Measurements from ENCODE around the gene ATF6. TPM values are rescaled to one million over a fixed set of nuclear protein-coding genes. Genes with fewer than 3 reads are reported as not detected.

Gene ATF6
- total RNA-seq, 3 donors from 2014 or later, result 31.0 to 56.1 (median 34.1) TPM

DNA sequence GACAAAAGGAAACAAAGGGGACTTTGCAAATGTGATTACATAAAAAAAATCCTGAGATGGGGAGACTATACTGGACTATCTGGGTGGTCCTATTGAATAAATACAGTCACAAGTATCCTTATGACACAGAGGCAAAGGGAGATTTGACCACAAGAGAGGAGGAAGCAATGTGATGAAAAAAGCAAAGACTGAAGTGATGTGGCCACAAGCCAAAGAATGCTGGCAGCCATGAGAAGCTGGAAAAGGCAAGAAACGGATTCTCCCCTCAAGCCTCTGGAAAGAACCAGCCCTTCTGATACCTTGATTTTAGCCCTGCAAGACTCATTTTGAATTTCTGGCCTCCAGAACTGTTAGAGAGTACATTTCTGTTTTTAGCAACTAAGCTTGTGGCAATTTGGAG is 221.2 kb downstream of the ATF6 start:
- Histone ChIP-seq H3K4me1 (no peaks in the 10 kb centered on the region), H3K36me3 (no peaks in the 10 kb centered on the region), H3K9me3 (peaks cover 7 to 12% of the 10 kb centered on the region in 2 donors), H3K27me3 (no peaks in the 10 kb centered on the region), H3K27ac (no peak overlapping the region), H3K4me3 (no peak overlapping the region)
- intact Hi-C loops (cut with DNase I; ENCODE audit: low total_unique reads), result no loop called here
- no peak for TF ChIP-seq POLR2AphosphoS5 (IDR thresholded peaks at IDR 0.05)
- no peak for TF ChIP-seq POLR2A (IDR thresholded peaks at IDR 0.05)
- TF ChIP-seq, protein P1, sequence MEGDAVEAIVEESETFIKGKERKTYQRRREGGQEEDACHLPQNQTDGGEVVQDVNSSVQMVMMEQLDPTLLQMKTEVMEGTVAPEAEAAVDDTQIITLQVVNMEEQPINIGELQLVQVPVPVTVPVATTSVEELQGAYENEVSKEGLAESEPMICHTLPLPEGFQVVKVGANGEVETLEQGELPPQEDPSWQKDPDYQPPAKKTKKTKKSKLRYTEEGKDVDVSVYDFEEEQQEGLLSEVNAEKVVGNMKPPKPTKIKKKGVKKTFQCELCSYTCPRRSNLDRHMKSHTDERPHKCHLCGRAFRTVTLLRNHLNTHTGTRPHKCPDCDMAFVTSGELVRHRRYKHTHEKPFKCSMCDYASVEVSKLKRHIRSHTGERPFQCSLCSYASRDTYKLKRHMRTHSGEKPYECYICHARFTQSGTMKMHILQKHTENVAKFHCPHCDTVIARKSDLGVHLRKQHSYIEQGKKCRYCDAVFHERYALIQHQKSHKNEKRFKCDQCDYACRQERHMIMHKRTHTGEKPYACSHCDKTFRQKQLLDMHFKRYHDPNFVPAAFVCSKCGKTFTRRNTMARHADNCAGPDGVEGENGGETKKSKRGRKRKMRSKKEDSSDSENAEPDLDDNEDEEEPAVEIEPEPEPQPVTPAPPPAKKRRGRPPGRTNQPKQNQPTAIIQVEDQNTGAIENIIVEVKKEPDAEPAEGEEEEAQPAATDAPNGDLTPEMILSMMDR (IDR thresholded peaks at IDR 0.05), result no peak
- DNase-seq (ENCODE audit: low spot score in 2 of 2), result no peak

- Histone ChIP-seq H3K36me3 (no peaks in the 10 kb centered on the region), H3K27me3 (no peaks in the 10 kb centered on the region), H3K4me3 (no peak overlapping the region), H3K9me3 (peaks cover 7 to 12% of the 10 kb centered on the region in 2 donors), H3K27ac (no peak overlapping the region), H3K4me1 (no peaks in the 10 kb centered on the region)
- intact Hi-C loops (cut with DNase I; ENCODE audit: low total_unique reads), result no loop called here
- TF ChIP-seq POLR2A (IDR thresholded peaks at IDR 0.05), result no peak
- TF ChIP-seq, protein P1 (IDR thresholded peaks at IDR 0.05), result no peak
- no peak for TF ChIP-seq POLR2AphosphoS5 (IDR thresholded peaks at IDR 0.05)
- DNase-seq (ENCODE audit: low spot score in 2 of 2), result no peak
Measured at GRCh38 chr1:161987872-161988271, 221.8 kb downstream of the ATF6 start.

DNA sequence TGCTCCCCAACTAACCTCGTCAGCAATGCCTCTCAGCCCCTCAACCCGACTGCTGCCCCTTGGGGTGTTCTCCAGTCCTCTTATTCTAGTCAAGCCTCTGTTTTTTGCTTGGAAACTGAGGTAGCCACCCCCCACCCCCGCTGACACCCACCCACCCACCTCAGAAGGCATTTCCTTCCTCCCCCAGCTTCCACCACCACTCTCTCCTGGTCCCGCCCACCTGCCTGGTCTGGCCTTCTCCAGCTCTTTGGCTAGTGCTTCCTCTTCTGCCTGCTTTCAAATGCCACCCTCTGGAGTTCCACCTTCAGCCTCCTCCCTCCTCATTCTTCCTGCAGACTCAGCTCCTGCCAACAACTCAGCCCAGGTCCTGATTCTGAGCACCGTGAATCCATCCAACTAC is 222.3 kb downstream of the ATF6 start:
- intact Hi-C loops (cut with DNase I; ENCODE audit: low total_unique reads), result no loop called here
- DNase-seq (ENCODE audit: low spot score in 2 of 2), result no peak
- Histone ChIP-seq H3K27ac (no peak overlapping the region), H3K4me1 (no peaks in the 10 kb centered on the region), H3K4me3 (no peak overlapping the region), H3K9me3 (peaks cover 7 to 12% of the 10 kb centered on the region in 2 donors), H3K36me3 (no peaks in the 10 kb centered on the region), H3K27me3 (no peaks in the 10 kb centered on the region)
- TF ChIP-seq POLR2AphosphoS5 (IDR thresholded peaks at IDR 0.05), result no peak
- TF ChIP-seq POLR2A (IDR thresholded peaks at IDR 0.05), result no peak
- TF ChIP-seq, protein P1 (IDR thresholded peaks at IDR 0.05), result no peak

GRCh38 chr1:161989108-161989507 is 223.0 kb downstream of the ATF6 start:
- intact Hi-C loops (cut with DNase I; ENCODE audit: low total_unique reads), result no loop called here
- Histone ChIP-seq H3K27ac (no peak overlapping the region), H3K4me1 (no peaks in the 10 kb centered on the region), H3K36me3 (no peaks in the 10 kb centered on the region), H3K27me3 (no peaks in the 10 kb centered on the region), H3K9me3 (peaks cover 7 to 12% of the 10 kb centered on the region in 2 donors), H3K4me3 (no peak overlapping the region)
- DNase-seq (ENCODE audit: low spot score in 2 of 2), result no peak
- TF ChIP-seq POLR2AphosphoS5 (IDR thresholded peaks at IDR 0.05) (no peak), POLR2A (IDR thresholded peaks at IDR 0.05) (no peak)
- TF ChIP-seq, protein P1 (IDR thresholded peaks at IDR 0.05), result no peak

DNA sequence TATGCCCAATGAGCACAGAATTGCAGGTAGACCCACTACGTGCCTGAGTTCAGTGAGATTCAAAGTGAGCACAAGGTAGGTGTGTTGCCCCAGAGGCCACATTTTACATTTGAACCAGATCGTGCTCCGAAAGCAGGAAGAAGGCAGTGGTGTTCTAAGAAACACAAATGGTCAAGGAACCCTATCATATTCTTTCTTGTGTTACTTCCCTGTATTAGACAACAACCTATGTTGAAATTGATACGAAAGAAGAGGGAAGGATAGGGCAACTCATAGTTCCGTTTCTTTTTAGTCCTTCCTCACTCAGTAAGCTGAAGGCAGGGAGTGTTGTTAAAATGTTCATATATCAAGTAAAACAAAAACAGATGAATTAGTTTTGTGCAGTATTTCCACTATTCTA is 223.7 kb downstream of the ATF6 start:
- Histone ChIP-seq H3K36me3 (no peaks in the 10 kb centered on the region), H3K4me3 (no peak overlapping the region), H3K4me1 (no peaks in the 10 kb centered on the region), H3K27me3 (no peaks in the 10 kb centered on the region), H3K27ac (no peak overlapping the region), H3K9me3 (peaks cover 7 to 12% of the 10 kb centered on the region in 2 donors)
- DNase-seq (ENCODE audit: low spot score in 2 of 2), result no peak
- TF ChIP-seq POLR2AphosphoS5 (IDR thresholded peaks at IDR 0.05), result no peak
- TF ChIP-seq POLR2A (IDR thresholded peaks at IDR 0.05), result no peak
- TF ChIP-seq, protein P1 (IDR thresholded peaks at IDR 0.05), result no peak
- intact Hi-C loops (cut with DNase I; ENCODE audit: low total_unique reads), result no loop called here

Measured in breast epithelium (tissue), 4 donors.